ENCODE measurements around the gene BAIAP2.
"Not testable (repeated sequence)": the region's sequence is repeated elsewhere in the genome, so short reads cannot be mapped to it uniquely, and the experiment has no call there.

Gene BAIAP2

GRCh38 chr17:81151278-81151677 lies 116.3 kb downstream of the BAIAP2 start:
- DNase-seq (ENCODE audit: low spot score in 2 of 2): no peak
- no peaks in the 10 kb centered on the region for H3K4me1 Mint-ChIP-seq
- no peak for ATAC-seq
- H3K27ac Mint-ChIP-seq: peak overlapping the region; percentile 20
- H3K9me3 Mint-ChIP-seq: no peaks in the 10 kb centered on the region
- H3K4me3 Mint-ChIP-seq: no peak overlapping the region
- H3K36me3 Mint-ChIP-seq: no peaks in the 10 kb centered on the region

GRCh38 chr17:81152288-81152828 lies 117.4 kb downstream of the BAIAP2 start:
- Mint-ChIP-seq H3K36me3 (no peaks in the 10 kb centered on the region), H3K4me1 (no peaks in the 10 kb centered on the region), H3K4me3 (no peak overlapping the region), H3K27ac (no peak overlapping the region), H3K9me3 (no peaks in the 10 kb centered on the region)
- DNase-seq (ENCODE audit: low spot score in 2 of 2) (no peak), ATAC-seq (no peak)

DNA sequence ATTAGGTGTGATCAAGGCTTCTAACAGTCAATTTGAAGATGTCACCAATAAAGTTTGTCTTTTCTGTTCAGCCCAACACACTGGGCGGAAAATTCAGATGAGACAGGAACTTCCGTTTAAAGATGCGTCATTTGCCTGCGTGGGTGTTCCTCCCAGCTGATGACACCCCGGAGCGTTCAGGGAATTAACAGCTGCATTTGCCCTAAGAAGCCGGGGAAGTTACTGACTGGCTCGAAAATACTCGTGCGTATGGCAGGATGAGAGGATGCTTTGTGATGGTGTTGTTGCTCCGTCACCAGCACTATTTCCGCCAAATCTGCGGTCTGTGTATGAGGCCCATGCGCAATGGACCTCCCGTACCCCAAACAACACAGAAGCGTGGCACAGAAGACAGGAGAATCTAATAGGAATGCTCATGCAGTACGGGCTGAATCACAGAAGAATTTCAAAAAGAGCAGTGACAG lies 118.4 kb downstream of the BAIAP2 start:
- ATAC-seq (no peak), DNase-seq (ENCODE audit: low spot score in 2 of 2) (no peak)
- Mint-ChIP-seq H3K4me1 (no peaks in the 10 kb centered on the region), H3K27ac (no peak overlapping the region), H3K4me3 (no peak overlapping the region), H3K36me3 (no peaks in the 10 kb centered on the region), H3K9me3 (no peaks in the 10 kb centered on the region)

DNA sequence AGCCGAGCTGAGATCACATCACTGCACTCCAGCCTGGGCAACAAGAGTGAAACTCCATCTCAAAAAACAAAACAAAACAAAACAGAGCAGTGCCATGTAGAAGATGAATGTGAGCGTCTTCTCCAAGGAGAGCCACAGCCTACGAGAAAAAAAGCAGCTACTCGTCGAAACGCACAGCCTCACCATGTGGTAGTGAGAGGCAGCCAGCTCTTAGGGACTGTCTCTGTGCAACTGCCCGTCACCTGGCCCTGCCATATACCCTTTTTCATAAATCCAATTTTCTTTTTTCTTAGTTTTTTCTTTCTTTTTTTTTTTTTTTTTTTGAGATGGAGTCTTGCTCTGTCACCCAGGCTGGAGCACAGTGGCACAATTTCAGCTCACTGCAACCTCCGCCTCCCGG lies 119.1 kb downstream of the BAIAP2 start:
- not testable (repeated sequence) for H3K4me3 Mint-ChIP-seq; H3K9me3 Mint-ChIP-seq; H3K27ac Mint-ChIP-seq; H3K4me1 Mint-ChIP-seq; DNase-seq (ENCODE audit: low spot score in 2 of 2); H3K36me3 Mint-ChIP-seq; ATAC-seq

DNA sequence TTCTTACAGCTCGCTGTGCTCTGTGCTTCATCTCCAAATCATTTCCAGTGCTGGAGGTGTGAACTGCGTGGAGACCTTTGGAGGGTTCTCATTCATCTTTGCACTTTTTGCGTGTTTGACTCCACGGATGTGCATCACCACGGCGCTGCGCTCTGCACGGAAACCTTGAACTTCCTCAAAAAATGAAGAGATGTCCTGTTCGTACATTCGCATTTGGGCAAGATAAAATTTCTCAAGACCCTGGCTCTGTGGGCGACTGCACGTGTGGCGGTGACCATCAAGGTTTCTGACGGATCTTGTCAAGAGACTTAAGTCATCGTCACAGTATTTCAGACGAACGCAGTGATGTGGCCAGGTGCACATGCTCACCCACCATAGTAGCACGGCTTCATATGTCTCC lies 120.0 kb downstream of the BAIAP2 start:
- DNase-seq (ENCODE audit: low spot score in 2 of 2) (no peak), ATAC-seq (no peak)
- H3K36me3 Mint-ChIP-seq: no peaks in the 10 kb centered on the region
- H3K27ac Mint-ChIP-seq: no peak overlapping the region
- no peaks in the 10 kb centered on the region for H3K4me1 Mint-ChIP-seq
- H3K9me3 Mint-ChIP-seq: no peaks in the 10 kb centered on the region
- no peak overlapping the region for H3K4me3 Mint-ChIP-seq

- Mint-ChIP-seq H3K4me3 (no peak overlapping the region), H3K36me3 (no peaks in the 10 kb centered on the region), H3K9me3 (no peaks in the 10 kb centered on the region), H3K4me1 (peaks cover 6% of the 10 kb centered on the region), H3K27ac (no peak overlapping the region)
- DNase-seq (ENCODE audit: low spot score in 2 of 2): no peak
- ATAC-seq: no peak
Measured at GRCh38 chr17:81156866-81157805, 122.2 kb downstream of the BAIAP2 start.

DNA sequence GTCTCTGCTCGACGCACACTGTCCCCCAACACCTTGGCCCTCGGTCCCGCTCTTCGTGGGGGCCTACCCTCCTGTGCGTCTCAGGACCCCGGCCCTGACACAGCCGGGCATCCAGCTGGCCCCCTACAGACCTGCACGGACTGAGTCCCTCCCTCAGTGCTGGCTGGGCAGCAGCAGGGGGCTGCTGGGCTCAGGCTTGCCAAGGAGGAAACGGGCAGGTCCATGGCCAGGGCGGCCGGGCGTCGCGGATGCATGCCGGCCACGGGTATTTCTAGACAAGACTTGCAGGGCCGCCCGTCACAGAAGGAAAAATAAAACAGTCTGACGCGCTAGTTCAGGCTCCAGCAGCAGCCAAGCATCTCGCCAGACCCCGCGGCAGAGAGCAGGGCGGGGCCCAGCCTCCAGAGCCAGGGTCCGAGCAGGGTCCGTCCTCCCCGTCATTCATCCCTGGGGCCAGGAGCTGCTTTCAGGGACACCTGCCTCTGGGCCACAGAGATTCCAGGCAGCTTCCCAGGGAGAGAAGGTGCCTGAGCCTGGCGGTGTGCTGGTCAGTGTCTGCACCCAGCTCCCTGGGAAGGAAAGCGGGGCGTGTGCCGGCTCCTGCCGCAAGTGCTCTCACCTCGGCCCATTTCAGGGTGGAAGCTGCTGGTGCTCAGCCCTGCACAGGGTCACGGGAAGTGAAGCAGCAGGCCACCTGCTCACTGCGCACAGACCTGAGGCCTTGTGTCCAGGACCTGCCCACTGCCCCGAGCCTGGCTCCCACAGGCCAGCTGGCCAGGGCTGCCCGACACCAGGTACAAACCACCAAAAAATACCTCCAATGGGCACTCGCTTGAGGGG lies 123.1 kb downstream of the BAIAP2 start:
- Mint-ChIP-seq H3K4me1 (peaks cover 6% of the 10 kb centered on the region), H3K36me3 (no peaks in the 10 kb centered on the region), H3K27ac (no peak overlapping the region), H3K4me3 (no peak overlapping the region), H3K9me3 (no peaks in the 10 kb centered on the region)
- no peak for ATAC-seq
- no peak for DNase-seq (ENCODE audit: low spot score in 2 of 2)

GRCh38 chr17:81158688-81159590 lies 124.0 kb downstream of the BAIAP2 start:
- Mint-ChIP-seq H3K4me3 (no peak overlapping the region), H3K4me1 (peaks cover 6% of the 10 kb centered on the region), H3K27ac (no peak overlapping the region), H3K36me3 (no peaks in the 10 kb centered on the region), H3K9me3 (no peaks in the 10 kb centered on the region)
- DNase-seq (ENCODE audit: low spot score in 2 of 2): no peak
- no peak for ATAC-seq

GRCh38 chr17:81159611-81160265 lies 124.8 kb downstream of the BAIAP2 start:
- H3K4me3 Mint-ChIP-seq: no peak overlapping the region
- ATAC-seq (no peak), DNase-seq (ENCODE audit: low spot score in 2 of 2) (no peak)
- peak overlapping the region; percentile 67 for H3K27ac Mint-ChIP-seq
- no peaks in the 10 kb centered on the region for H3K36me3 Mint-ChIP-seq
- H3K4me1 Mint-ChIP-seq: peaks cover 6% of the 10 kb centered on the region
- H3K9me3 Mint-ChIP-seq: no peaks in the 10 kb centered on the region

DNA sequence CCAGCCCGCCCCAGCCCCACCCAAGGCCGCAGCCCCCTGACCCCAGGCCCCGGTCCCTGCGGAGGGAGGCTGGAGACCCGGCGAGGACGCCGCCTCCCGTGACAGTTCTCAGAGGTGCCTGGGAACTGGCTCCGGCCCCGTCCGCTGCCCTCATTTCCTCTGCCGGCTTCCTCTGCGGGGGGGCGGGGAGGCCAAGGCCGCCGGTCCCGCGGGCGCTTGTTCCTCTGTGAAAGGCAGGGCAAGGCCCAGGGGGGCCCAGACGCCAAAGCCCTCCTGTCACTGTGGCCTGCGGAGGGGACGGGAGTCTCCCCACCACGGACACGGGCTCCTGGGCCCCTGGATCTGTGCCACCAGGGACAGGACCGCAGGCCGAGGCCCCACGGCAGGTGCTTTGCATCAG lies 125.4 kb downstream of the BAIAP2 start:
- Mint-ChIP-seq H3K9me3 (no peaks in the 10 kb centered on the region), H3K36me3 (no peaks in the 10 kb centered on the region), H3K27ac (peak overlapping the region; percentile 67), H3K4me3 (peak overlapping the region; percentile 7), H3K4me1 (peaks cover 6% of the 10 kb centered on the region)
- no peak for DNase-seq (ENCODE audit: low spot score in 2 of 2)
- peak; percentile 24 for ATAC-seq

GRCh38 chr17:81160747-81161453 lies 125.9 kb downstream of the BAIAP2 start:
- DNase-seq (ENCODE audit: low spot score in 2 of 2) (no peak), ATAC-seq (no peak)
- H3K27ac Mint-ChIP-seq: peak overlapping the region; percentile 67
- H3K9me3 Mint-ChIP-seq: no peaks in the 10 kb centered on the region
- H3K4me1 Mint-ChIP-seq: peaks cover 6% of the 10 kb centered on the region
- H3K36me3 Mint-ChIP-seq: no peaks in the 10 kb centered on the region
- peak overlapping the region; percentile 7 for H3K4me3 Mint-ChIP-seq

- no peak overlapping the region for H3K27ac Mint-ChIP-seq
- H3K4me3 Mint-ChIP-seq: no peak overlapping the region
- H3K4me1 Mint-ChIP-seq: peaks cover 6% of the 10 kb centered on the region
- ATAC-seq (no peak), DNase-seq (ENCODE audit: low spot score in 2 of 2) (no peak)
- no peaks in the 10 kb centered on the region for H3K9me3 Mint-ChIP-seq
- no peaks in the 10 kb centered on the region for H3K36me3 Mint-ChIP-seq
Measured at GRCh38 chr17:81161536-81161935, 126.6 kb downstream of the BAIAP2 start.

DNA sequence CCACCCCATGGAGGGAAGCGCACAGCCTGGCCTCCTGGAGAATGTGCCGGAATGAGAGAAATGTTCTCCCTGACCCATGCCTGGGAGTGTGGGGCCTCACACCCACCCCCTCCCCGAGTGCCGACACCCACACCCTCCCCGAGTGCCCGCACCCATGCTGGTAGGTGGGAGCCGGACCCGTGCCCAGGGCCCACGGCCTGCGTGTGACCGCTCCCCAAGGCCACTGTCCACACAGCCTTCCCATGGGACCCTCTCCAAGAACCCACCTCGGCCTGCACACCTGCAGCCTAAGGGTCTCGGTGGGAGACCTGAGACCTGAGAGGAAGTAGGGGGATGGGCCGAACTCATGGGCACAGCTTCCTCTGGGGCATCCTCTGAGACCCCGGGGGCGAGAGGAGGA lies 127.0 kb downstream of the BAIAP2 start:
- no peak for DNase-seq (ENCODE audit: low spot score in 2 of 2)
- Mint-ChIP-seq H3K27ac (no peak overlapping the region), H3K9me3 (no peaks in the 10 kb centered on the region), H3K36me3 (no peaks in the 10 kb centered on the region), H3K4me3 (no peak overlapping the region), H3K4me1 (peaks cover 6% of the 10 kb centered on the region)
- ATAC-seq: no peak

DNA sequence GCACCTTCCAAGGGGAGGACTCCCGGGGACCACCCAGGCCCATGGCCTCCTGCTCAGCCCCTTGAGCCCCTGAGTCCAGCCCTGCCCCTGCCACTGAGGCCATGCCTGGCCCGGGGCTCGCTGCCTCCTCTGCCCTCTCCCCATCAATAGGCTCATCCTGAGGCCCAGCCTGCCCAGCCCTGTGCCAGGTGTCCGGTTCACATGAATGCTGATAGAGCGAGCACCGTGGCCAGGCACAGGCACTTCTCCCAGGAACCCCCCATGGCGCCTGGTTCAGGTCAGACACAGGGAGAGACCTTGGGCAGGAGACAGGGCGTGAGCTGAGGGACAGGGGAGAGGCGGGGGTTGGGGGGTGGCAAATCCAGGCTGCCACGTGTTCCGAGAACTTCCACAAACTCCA lies 127.5 kb downstream of the BAIAP2 start:
- ATAC-seq (no peak), DNase-seq (ENCODE audit: low spot score in 2 of 2) (no peak)
- no peak overlapping the region for H3K4me3 Mint-ChIP-seq
- H3K4me1 Mint-ChIP-seq: peaks cover 6% of the 10 kb centered on the region
- H3K9me3 Mint-ChIP-seq: no peaks in the 10 kb centered on the region
- H3K27ac Mint-ChIP-seq: no peak overlapping the region
- no peaks in the 10 kb centered on the region for H3K36me3 Mint-ChIP-seq

Measured in stimulated activated effector memory CD8-positive, alpha-beta T cell treated with anti-CD3 and anti-CD28 coated beads, Interleukin-12 subunit alpha, Interleukin-12 subunit beta, amount 100 ng/mL, for 72 hours (primary cell).